GM10847 (cell line): ENCODE results near the gene FGD2.

ENCODE experiments used
- POLR2A ChIP-seq: IDR thresholded peaks from 2 replicates; pipeline ENCODE4 v1.6.1; 2011; ENCODE audit not compliant: insufficient read length; ENCODE audit errors: extremely low read depth

Gene FGD2

GRCh38 chr6:37004044-37004980, 1.1 kb upstream of the FGD2 start:
- no peak for TF ChIP-seq POLR2A

DNA sequence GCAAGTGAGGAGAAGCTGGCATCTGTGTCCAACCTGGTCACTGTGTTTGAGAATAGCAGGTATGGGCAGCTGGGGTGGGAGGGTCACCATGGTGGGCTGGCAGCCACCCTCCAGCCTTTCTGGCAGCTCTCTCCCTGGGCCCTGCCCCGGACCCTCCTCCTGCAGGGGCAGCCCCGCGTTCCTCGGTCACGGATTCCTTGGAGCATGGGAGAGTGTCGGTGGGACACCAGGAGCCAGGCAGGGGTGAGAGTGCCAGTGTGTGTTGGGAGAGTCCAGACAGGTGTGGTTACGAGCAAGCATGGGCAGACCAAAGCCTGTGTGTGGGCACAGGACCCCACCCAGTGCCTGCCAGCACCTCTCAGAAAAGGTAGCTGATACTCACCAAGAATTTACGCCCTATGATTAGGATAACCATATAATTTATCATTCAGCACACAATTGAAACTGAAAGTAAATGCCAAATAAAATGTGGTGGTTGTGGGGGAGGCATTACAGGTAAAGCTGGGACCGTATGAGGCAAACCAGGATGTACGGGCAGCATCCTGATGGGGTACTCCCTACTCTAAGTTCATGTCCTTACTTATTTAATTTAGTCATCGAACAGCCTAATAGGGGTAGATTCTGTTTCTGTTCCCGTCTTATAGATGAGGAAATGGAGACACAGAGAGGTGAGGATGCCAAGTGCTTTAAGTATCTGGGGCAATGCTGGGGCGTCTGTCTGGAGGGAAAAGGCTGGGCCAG, 542 bp downstream of the FGD2 start:
- no peak for TF ChIP-seq POLR2A

- TF ChIP-seq POLR2A, result no peak
Observed at GRCh38 chr6:37006793-37007339, 1.4 kb downstream of the FGD2 start.

- peak; percentile 34 for TF ChIP-seq POLR2A
Observed at GRCh38 chr6:37007340-37008043, 2.0 kb downstream of the FGD2 start.

DNA sequence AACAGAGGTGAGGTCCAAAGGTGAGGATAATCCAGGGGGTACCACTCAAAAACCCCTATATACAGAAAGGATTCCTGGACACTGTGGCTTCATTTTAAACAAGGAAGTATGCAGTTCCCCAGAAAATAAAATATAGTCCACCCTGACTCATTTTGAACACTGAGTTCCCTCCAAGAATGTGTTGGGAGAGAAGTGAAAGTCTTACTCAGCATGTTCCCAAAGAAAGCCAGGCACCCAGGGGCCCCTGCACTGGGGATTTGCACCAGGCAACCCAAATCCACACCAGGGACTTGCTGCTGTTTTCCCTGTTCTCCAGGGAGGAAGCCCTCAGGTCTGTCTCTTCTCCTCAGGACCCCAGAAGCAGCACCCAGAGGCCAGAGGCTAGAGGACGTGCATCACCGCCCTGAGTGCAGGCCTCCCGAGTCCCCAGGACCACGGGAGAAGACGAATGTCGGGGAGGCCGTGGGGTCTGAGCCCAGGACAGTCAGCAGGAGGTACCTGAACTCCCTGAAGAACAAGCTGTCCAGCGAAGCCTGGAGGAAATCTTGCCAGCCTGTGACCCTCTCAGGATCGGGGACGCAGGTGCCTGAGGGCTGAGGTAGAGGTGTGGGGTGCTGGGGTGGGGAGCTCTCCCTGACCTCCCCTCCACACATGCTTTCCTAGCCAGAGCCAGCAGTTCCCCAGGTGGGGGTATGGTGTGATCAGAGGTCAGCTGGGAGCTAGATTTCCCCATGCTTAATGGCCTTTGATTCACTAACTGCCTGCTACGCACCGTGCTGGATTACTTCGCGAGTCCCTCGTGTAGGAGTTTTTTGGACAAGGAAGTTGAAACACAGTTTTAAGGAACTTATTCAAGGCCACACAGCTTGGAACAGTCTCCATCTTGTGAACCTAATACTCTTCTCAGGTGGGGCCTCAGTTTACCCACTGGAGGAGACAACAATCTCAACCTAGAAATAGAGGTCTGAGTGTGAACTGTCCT, 3.3 kb downstream of the FGD2 start:
- TF ChIP-seq POLR2A, result no peak

GRCh38 chr6:37010402-37010892, 5.0 kb downstream of the FGD2 start:
- no peak for TF ChIP-seq POLR2A

GRCh38 chr6:37011656-37012378, 6.4 kb downstream of the FGD2 start:
- TF ChIP-seq POLR2A, result no peak

GRCh38 chr6:37013516-37014491, 8.3 kb downstream of the FGD2 start:
- TF ChIP-seq POLR2A, result no peak

DNA sequence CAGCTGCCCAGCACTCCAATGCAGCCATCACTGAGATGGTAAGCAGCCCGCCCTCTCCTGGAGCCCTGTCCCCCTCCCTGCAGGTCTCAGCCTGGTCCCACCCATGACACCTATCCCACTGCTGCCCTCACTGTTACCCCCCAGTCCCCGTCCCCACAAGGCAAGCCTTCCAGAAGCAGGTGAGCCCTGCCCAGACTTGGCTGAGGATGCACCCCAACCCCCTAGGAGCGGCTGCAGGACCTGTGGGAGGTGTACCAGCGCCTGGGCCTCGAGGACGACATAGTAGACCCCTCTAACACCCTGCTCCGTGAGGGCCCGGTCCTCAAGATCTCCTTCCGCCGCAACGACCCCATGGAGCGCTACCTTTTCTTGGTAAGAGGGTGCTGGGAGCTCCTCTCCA, 9.2 kb downstream of the FGD2 start:
- TF ChIP-seq POLR2A, result no peak

- TF ChIP-seq POLR2A, result no peak
Observed at GRCh38 chr6:37015532-37015931, 10.1 kb downstream of the FGD2 start.

DNA sequence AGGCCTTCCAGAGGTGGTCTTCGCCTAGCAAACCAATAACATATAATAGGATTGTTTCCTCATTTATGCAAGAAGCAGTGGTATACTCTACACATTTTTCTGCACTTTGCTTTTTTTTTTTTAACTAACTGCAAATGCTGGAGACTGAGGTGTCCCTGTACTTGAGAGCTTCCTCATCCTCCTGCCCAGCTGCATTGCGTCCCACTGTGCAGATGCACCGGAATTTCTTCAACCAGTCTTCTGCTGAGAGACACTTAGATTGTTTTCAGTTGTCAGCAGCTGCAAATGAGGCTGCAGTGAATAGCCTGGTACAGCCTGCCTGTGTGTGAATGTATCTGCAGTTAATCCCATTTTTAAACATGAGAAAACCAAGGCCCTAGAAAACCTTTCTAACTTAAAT, 11.5 kb downstream of the FGD2 start:
- no peak for TF ChIP-seq POLR2A

GRCh38 chr6:37017606-37018197, 12.2 kb downstream of the FGD2 start:
- no peak for TF ChIP-seq POLR2A
